Fibroblast of the aortic adventitia (primary cell): ENCODE data around the gene PRKRA. TPM values are rescaled to one million over a fixed set of nuclear protein-coding genes. Genes with fewer than 3 reads are reported as not detected.

Experiments used
- DNase-seq: peaks from one replicate; pipeline ENCODE4 v3.0.0-alpha.2; 2010; ENCODE audit warnings: low read depth
- H3K4me3 ChIP-seq: 2 replicates; pipeline ENCODE4 v1.5.1; 2011; ENCODE audit warnings: low read depth, mild to moderate bottlenecking, control low read depth, low read length, moderate library complexity
- total RNA-seq: library from RNA; depleted of rRNA; stranded (reverse); fragments of >200 nt; gene quantifications from 2 replicates; pipeline ENCODE4 v1.2.3, GENCODE V29; 2012; ENCODE audit warnings: low replicate concordance
- TF ChIP-seq, protein P1 (sequence below): IDR thresholded peaks from 2 replicates; pipeline ENCODE4 v1.5.1; 2011; ENCODE audit warnings: mild to moderate bottlenecking, low read length, control low read depth, inconsistent platforms; ENCODE audit not compliant: insufficient read depth

Gene PRKRA
- total RNA-seq, 1 donor: 55.8 TPM

- H3K4me3 ChIP-seq: no peak overlapping the region
- TF ChIP-seq, protein P1, sequence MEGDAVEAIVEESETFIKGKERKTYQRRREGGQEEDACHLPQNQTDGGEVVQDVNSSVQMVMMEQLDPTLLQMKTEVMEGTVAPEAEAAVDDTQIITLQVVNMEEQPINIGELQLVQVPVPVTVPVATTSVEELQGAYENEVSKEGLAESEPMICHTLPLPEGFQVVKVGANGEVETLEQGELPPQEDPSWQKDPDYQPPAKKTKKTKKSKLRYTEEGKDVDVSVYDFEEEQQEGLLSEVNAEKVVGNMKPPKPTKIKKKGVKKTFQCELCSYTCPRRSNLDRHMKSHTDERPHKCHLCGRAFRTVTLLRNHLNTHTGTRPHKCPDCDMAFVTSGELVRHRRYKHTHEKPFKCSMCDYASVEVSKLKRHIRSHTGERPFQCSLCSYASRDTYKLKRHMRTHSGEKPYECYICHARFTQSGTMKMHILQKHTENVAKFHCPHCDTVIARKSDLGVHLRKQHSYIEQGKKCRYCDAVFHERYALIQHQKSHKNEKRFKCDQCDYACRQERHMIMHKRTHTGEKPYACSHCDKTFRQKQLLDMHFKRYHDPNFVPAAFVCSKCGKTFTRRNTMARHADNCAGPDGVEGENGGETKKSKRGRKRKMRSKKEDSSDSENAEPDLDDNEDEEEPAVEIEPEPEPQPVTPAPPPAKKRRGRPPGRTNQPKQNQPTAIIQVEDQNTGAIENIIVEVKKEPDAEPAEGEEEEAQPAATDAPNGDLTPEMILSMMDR: no peak
- DNase-seq: no peak
Observed at GRCh38 chr2:178394859-178395258, 56.1 kb downstream of the PRKRA start.

GRCh38 chr2:178392215-178392614, 58.8 kb downstream of the PRKRA start:
- peak; percentile 59 for DNase-seq
- no peak overlapping the region for H3K4me3 ChIP-seq
- TF ChIP-seq, protein P1: no peak

GRCh38 chr2:178391701-178392100, 59.3 kb downstream of the PRKRA start:
- no peak overlapping the region for H3K4me3 ChIP-seq
- TF ChIP-seq, protein P1: no peak
- no peak for DNase-seq

GRCh38 chr2:178388287-178388686, 62.7 kb downstream of the PRKRA start:
- no peak overlapping the region for H3K4me3 ChIP-seq
- no peak for DNase-seq
- TF ChIP-seq, protein P1: no peak

DNA sequence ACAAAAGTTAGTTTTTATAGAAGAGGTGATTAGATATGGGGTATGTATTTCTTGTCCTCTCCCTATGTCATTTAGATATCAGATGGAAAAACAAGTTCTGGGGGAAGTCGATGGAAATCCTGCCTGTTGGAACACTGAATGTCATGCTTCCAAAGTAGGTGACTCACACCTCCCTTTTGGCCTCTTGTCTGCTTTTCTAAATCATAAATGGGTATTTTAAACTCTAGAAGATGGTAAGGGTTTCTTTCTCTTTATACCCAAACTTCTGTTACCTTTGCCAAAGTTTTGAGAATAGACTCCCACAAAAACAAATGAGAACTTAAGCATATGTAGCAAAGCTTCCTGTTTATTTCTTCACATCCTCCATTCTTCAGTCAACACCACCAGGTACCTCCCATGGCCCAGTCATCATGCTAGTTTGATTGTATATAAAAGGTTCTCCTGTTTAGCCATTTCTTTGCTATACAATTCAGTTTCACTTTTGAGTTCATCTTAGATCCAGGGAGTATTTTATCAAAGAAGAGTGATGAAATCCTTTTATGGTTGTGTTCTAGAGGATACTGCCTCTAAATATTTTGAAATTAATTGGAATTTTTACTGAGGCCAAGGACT, 63.9 kb downstream of the PRKRA start:
- DNase-seq: peak; percentile 24
- no peak overlapping the region for H3K4me3 ChIP-seq
- TF ChIP-seq, protein P1: no peak

- no peak for DNase-seq
- H3K4me3 ChIP-seq: no peak overlapping the region
- TF ChIP-seq, protein P1: no peak
Observed at GRCh38 chr2:178385595-178386148, 65.3 kb downstream of the PRKRA start.

GRCh38 chr2:178383718-178384117, 67.3 kb downstream of the PRKRA start:
- TF ChIP-seq, protein P1: no peak
- H3K4me3 ChIP-seq: no peak overlapping the region
- no peak for DNase-seq
